Progenitor cell of endocrine pancreas (in vitro differentiated cells): ENCODE data around the gene CRMP1. TPM values are rescaled to one million over a fixed set of nuclear protein-coding genes. Genes with fewer than 3 reads are reported as not detected.

Experiments used
- DNase-seq: peaks from one replicate; pipeline ENCODE4 v3.0.0; 2021; ENCODE audit warnings: low spot score; ENCODE audit not compliant: unreplicated experiment
- H3K27ac Mint-ChIP-seq: 2 replicates; pipeline ENCODE4 v1.8.0; 2021; ENCODE audit warnings: mild to moderate bottlenecking, moderate library complexity, mixed read lengths
- H3K27me3 Mint-ChIP-seq: 2 replicates; pipeline ENCODE4 v1.8.0; 2021; ENCODE audit warnings: mixed read lengths
- H3K36me3 Mint-ChIP-seq: 2 replicates; pipeline ENCODE4 v1.8.0; 2022; ENCODE audit warnings: mixed read lengths; ENCODE audit not compliant: insufficient read depth
- H3K4me1 Mint-ChIP-seq: 2 replicates; pipeline ENCODE4 v1.8.0; 2021; ENCODE audit warnings: low read depth, mixed read lengths
- H3K4me3 Mint-ChIP-seq: 2 replicates; pipeline ENCODE4 v1.8.0; 2021; ENCODE audit warnings: low read depth, mild to moderate bottlenecking, moderate library complexity, mixed read lengths
- H3K9me3 Mint-ChIP-seq: 2 replicates; pipeline ENCODE4 v1.8.0; 2021; ENCODE audit warnings: low read depth, mixed read lengths
- CTCF ChIP-seq: fragments of 200-600 bp; sonication (generic); IDR thresholded peaks from one replicate; pipeline ENCODE4 v1.5.0; 2021; ENCODE audit warnings: antibody characterized with exemption, mild to moderate bottlenecking; ENCODE audit not compliant: unreplicated experiment
- total RNA-seq: library from RNA; stranded (reverse); gene quantifications from 2 replicates; pipeline ENCODE4 v1.2.1, GENCODE V29; 2021

The CRMP1 gene
- total RNA-seq, 1 donor from 2014 or later = 17.6 TPM

GRCh38 chr4:5797866-5798265 lies 95.0 kb downstream of the CRMP1 start:
- no peak for TF ChIP-seq CTCF
- Mint-ChIP-seq H3K4me1 (no peaks in the 10 kb centered on the region), H3K9me3 (no peaks in the 10 kb centered on the region), H3K4me3 (no peak overlapping the region), H3K27me3 (no peaks in the 10 kb centered on the region), H3K36me3 (peaks cover 16% of the 10 kb centered on the region), H3K27ac (no peak overlapping the region)
- no peak for DNase-seq

- no peaks in the 10 kb centered on the region for H3K4me1 Mint-ChIP-seq
- peaks cover 16% of the 10 kb centered on the region for H3K36me3 Mint-ChIP-seq
- no peak for DNase-seq
- H3K27me3 Mint-ChIP-seq = no peaks in the 10 kb centered on the region
- no peaks in the 10 kb centered on the region for H3K9me3 Mint-ChIP-seq
- no peak for TF ChIP-seq CTCF
- H3K4me3 Mint-ChIP-seq = no peak overlapping the region
- H3K27ac Mint-ChIP-seq = no peak overlapping the region
Measured at GRCh38 chr4:5796976-5797375, 95.9 kb downstream of the CRMP1 start.

- TF ChIP-seq CTCF = no peak
- peaks cover 14% of the 10 kb centered on the region for H3K36me3 Mint-ChIP-seq
- no peak overlapping the region for H3K4me3 Mint-ChIP-seq
- no peaks in the 10 kb centered on the region for H3K9me3 Mint-ChIP-seq
- no peaks in the 10 kb centered on the region for H3K4me1 Mint-ChIP-seq
- DNase-seq = no peak
- H3K27me3 Mint-ChIP-seq = no peaks in the 10 kb centered on the region
- H3K27ac Mint-ChIP-seq = no peak overlapping the region
Measured at GRCh38 chr4:5795580-5795979, 97.3 kb downstream of the CRMP1 start.

- Mint-ChIP-seq H3K36me3 (peaks cover 19% of the 10 kb centered on the region), H3K9me3 (no peaks in the 10 kb centered on the region), H3K4me3 (no peak overlapping the region), H3K4me1 (no peaks in the 10 kb centered on the region), H3K27ac (no peak overlapping the region), H3K27me3 (no peaks in the 10 kb centered on the region)
- DNase-seq = no peak
- no peak for TF ChIP-seq CTCF
Measured at GRCh38 chr4:5793514-5793913, 99.4 kb downstream of the CRMP1 start.

GRCh38 chr4:5791654-5792053 lies 101.2 kb downstream of the CRMP1 start:
- H3K4me1 Mint-ChIP-seq = no peaks in the 10 kb centered on the region
- no peak for TF ChIP-seq CTCF
- no peaks in the 10 kb centered on the region for H3K9me3 Mint-ChIP-seq
- no peak overlapping the region for H3K27ac Mint-ChIP-seq
- no peak for DNase-seq
- H3K4me3 Mint-ChIP-seq = no peak overlapping the region
- no peaks in the 10 kb centered on the region for H3K27me3 Mint-ChIP-seq
- peaks cover 34% of the 10 kb centered on the region for H3K36me3 Mint-ChIP-seq
